ENCODE data around the gene ABCF1. TPM values are rescaled to one million over a fixed set of nuclear protein-coding genes. Genes with fewer than 3 reads are reported as not detected.

The ABCF1 gene
- total and polyA plus RNA-seq, 9 of the 15 experiments (the other 6 are each of a cell fraction or from before 2014, with no cell fraction given): 41.6 to 193 (median 102) TPM

- TF ChIP-seq HES1 (IDR thresholded peaks at IDR 0.05; ENCODE audit: low read depth) (no peak), RAD51 (IDR thresholded peaks at IDR 0.05; ENCODE audit: borderline replicate concordance, low read depth) (peak; percentile 45), ILK (tag; IDR thresholded peaks at IDR 0.05; ENCODE audit: borderline replicate concordance, low read depth) (no peak), RBM14 (IDR thresholded peaks at IDR 0.05; ENCODE audit: borderline replicate concordance, insufficient read depth, low read depth, low read length) (no peak), SIX5 (IDR thresholded peaks at IDR 0.05; ENCODE audit: borderline replicate concordance in 1 of 2, insufficient read depth in 1 of 2, low read depth in 1 of 2, low read length in 2 of 2) (peak in 1 of 2 experiments; percentile 61; a peak in 1 of 4 replicates), IRF9 (tag; IDR thresholded peaks at IDR 0.05) (no peak), SFPQ (IDR thresholded peaks at IDR 0.05; ENCODE audit: low read depth, low read length) (no peak), ARID3B (CRISPR knock-in tag; IDR thresholded peaks at IDR 0.05; ENCODE audit: borderline replicate concordance) (no peak), RUNX1 (IDR thresholded peaks at IDR 0.05; ENCODE audit: low read depth) (0 out of 2 replicates have a peak, but pooled peaks have one; percentile 8), ATF6 (CRISPR knock-in tag; IDR thresholded peaks at IDR 0.05) (no peak; the same call in 1 of the 2 replicates), ZNF778 (CRISPR knock-in tag; IDR thresholded peaks at IDR 0.05) (no peak), CREM (IDR thresholded peaks at IDR 0.05; ENCODE audit: low read depth) (peak; percentile 98), PPARD (CRISPR knock-in tag; IDR thresholded peaks at IDR 0.05) (no peak), MITF (IDR thresholded peaks at IDR 0.05) (no peak), E2F5 (CRISPR knock-in tag; IDR thresholded peaks at IDR 0.05) (no peak)
Observed at GRCh38 chr6:30556066-30556905, 15.0 kb upstream of the ABCF1 start, which contains the start of gene GNL1 (continued).

All from K562 (cell line).